Glomerular endothelial cell (primary cell): ENCODE measurements around the gene GCLM. TPM values are rescaled to one million over a fixed set of nuclear protein-coding genes. Genes with fewer than 3 reads are reported as not detected.
A peak's percentile ranks its signal among the peaks of the same experiment; 100 is the strongest.
"Not testable (repeated sequence)": the region's sequence is repeated elsewhere in the genome, so short reads cannot be mapped to it uniquely, and the experiment has no call there.

Source experiments
- DNase-seq: peaks from one replicate; pipeline ENCODE4 v3.0.0-alpha.2; 2011; ENCODE audit warnings: low read depth, low spot score; ENCODE audit errors: extremely low read depth
- total RNA-seq: library from RNA; depleted of rRNA; stranded (reverse); fragments of >200 nt; gene quantifications from 2 replicates; pipeline ENCODE4 v1.2.3, GENCODE V29; 2015

GCLM gene
- total RNA-seq, 1 donor from 2014 or later: 18.3 TPM

- DNase-seq: no peak
Observed at GRCh38 chr1:93899543-93900207, 9.6 kb downstream of the GCLM start.

DNA sequence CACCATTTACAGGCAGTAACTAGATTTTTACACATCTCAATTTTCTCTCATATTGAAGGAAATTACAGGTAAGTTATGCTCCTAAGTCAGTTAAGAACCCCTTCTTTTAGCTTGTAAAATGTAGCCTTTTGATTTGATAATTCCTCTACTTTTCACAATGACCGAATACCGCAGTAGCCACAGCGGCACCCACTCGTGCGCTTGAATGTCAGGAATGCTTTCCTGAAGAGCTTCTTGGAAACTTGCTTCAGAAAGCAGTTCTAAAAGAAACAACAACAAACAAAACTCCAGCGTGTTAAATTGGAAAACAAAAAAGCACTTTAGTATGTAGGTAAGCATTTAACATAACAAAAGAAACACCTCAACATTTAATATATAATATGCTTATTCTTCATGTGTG is 20.3 kb downstream of the GCLM start:
- no peak for DNase-seq

- DNase-seq: no peak
Observed at GRCh38 chr1:93882269-93882668, 27.0 kb downstream of the GCLM start.

DNA sequence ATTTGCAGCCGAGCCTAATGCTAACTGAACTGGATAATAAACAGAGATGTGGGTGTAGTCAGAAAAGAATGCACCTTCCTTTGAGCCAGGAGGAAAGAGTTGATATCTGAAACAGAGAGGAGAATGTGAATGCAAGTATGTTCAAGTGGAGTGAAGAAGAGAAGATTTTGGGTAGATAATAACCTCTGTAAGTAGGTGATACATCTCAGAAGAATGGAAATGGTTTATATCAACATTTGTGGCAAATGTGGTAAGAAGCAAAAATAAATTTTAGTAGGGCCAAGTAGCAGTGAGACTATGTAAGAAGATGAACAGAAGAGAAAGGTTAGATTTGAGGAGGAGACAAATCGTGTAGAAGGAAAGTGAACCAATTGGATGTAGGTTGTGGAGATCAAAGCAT is 28.5 kb downstream of the GCLM start:
- DNase-seq: no peak

DNA sequence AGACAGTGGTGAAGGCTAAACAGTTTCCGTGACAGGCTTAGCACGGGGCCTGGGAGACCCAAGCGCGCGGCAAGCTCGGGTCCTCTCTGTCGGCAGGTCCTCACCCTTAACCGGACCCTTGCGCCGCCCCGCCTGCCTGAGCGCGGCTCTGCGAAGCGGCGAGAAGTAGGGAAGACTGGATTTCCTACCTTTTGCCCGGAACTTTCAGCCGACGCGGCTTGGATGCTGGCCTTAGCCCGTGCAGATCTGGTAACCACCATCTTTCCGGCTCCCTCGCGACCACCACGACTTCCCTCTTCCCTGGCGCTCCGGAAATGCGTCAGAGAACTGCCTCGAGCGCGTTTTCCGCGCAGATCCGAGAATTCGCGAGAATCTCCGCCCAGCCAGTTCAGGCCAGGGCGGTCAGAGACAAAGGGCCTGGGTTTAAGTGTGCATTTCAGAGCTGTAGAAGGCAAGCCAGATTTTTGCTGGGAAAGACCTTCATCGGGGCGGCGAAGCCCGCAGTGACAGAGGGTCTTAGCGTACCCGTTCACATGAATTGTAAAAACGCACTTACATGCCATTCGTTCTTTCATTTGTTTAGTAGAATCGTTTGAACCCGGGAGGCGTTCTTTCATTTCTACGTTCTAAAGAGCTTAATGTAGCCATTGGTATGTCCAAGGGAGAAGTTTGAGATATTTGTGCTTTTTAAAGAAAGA is 30.2 kb downstream of the GCLM start, which contains the start of gene DNTTIP2:
DNTTIP2 (minus strand) TSS at position 318 of the 698 bp plus-strand sequence; CDS start at position 260, 58 bp downstream.
- DNase-seq: peak; percentile 55

DNA sequence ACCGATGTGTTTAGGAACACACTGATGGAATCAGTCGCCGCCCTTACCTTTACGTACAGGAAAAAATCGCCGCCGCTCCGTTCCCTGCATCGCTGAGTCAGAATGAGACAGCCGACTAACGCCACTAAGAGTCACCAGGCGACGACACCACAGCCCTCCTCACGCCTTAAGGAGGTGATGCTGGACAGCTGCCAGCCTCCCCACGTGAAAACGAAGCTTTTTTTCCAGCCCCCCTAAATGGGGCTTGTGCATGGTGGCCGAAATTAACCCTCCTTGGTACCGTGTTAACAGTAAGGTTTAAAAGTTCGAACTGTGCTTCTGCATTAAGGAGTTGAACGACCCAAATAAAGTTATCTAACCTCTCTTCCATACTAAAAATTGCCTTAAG is 30.7 kb downstream of the GCLM start:
- no peak for DNase-seq

GRCh38 chr1:93877529-93877928 is 31.7 kb downstream of the GCLM start:
- DNase-seq: no peak

DNA sequence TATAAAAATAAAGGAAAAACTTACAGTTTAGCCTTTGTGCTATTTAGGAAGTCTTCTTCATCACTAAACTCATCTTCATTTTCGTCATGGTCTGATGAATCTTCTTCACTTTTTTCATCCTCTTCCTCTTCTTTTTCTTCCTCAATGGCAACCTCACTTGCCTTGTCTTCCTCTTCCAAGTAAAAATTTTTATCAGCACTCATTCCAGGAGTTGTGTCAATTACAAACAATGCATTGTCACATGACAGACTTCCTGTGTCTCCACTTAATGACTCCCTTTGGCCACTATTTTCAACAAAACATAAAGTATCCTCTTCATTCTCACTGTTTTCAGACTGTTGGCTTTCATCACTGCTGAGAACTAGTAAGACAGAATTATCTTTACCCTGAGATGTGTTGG is 33.0 kb downstream of the GCLM start:
- DNase-seq: no peak

GRCh38 chr1:93874025-93874651 is 35.1 kb downstream of the GCLM start:
- DNase-seq: no peak

DNA sequence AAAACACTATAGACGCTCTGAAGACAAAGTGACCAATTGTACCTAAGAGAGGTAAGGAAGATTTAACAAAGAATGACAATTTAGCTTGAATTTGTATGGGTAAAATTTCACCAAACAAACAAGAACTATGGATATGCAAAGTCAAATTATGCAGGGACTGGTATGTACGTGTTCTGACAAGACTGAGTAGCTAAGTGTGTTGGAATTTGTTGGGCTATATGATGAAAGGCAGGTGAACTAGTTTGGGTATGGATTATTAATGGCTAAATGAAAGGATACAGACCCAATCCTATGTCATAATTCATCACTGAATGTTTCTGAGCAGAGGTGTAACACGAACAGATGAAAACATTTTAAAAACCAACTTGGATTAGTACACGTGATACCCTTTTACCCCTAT is 37.9 kb downstream of the GCLM start:
- no peak for DNase-seq

GRCh38 chr1:93869653-93870052 is 39.6 kb downstream of the GCLM start:
- no peak for DNase-seq

GRCh38 chr1:93868492-93868891 is 40.7 kb downstream of the GCLM start:
- DNase-seq: not testable (repeated sequence)

GRCh38 chr1:93865253-93865652 is 44.0 kb downstream of the GCLM start:
- no peak for DNase-seq

- no peak for DNase-seq
Observed at GRCh38 chr1:93864175-93864574, 45.1 kb downstream of the GCLM start.

- DNase-seq: not testable (repeated sequence)
Observed at GRCh38 chr1:93857653-93858052, 51.6 kb downstream of the GCLM start.

GRCh38 chr1:93855983-93856382 is 53.2 kb downstream of the GCLM start:
- not testable (repeated sequence) for DNase-seq

DNA sequence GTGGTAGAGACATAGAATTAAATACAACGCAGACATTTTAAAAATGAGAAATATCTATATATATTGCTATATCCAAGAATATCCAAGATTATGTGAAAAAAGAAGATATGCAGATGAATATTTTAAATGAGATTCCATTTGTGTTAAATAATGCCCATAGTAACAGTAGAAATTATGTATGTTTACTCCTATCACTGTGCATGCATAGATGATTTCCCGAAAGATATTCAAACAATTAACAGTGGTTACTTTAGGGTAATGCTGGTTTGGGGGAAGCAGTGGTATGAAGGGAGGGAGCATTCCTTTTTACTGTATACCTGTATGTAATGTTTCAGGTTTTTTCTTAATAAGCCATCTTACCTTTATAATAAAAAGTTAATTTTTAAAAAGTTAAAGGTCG is 55.3 kb downstream of the GCLM start:
- DNase-seq: no peak

DNA sequence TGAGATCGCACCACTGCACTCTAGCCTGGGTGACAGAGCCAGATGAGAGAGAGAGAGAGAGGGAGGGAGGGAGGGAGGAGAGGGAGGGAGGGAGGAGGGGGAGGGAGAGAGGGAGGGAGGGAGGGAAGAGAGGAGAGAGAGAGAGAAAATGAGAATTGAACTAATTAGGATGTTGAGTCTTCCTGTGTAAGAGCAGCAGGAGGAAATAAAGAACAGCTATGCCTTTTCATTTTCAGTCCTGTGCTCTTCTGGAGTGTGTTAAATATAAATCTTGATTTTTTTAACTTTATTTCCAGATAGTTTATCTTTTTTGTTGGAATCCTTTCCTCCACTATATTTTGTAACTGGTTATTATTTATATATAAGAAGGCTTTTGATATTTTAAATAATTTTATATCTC is 57.4 kb downstream of the GCLM start:
- no peak for DNase-seq

DNA sequence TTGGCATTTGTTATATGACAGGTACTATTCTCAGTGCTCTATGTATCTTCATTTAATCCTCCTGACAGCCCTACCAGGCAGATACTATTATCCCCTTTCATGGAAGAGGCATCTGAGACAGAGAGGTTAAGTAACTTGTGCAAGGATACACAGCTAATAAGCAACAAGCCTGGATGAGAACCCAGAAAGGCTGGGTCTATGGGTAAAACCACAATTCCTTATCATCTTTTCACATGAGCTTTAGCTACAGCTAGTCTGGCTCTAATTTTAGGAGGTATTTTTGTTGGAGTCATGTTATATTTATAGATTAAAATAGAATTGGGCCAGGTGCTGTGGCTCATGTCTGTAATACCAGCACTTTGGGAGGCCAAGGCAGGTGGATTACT is 57.9 kb downstream of the GCLM start:
- no peak for DNase-seq

GRCh38 chr1:93850687-93851326 is 58.4 kb downstream of the GCLM start:
- not testable (repeated sequence) for DNase-seq

DNA sequence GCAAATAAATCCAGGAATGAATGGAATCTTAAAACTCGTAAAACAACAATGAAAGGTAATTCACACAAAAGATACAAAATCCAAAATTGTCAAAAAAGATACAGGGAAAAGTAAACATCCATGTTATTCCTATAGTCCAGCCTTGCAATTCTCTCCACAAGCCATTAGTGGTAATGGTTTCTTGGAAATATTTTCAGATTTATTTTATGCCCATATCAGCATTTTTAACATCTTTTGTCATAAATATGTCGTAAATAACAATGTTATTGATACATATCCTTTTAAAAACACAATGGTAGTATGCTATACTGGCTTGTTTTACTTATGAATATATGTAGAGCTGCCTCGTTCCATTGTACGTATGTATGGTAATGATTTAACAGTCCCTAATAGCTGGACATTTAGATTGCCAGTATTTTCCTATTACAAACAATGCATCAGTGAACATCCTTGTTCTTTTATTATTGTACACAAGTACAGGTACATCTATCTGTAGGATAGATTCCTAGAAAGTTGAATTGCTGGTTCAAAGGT is 60.8 kb downstream of the GCLM start:
- DNase-seq: no peak
